ENCODE results near the gene RBM27. TPM values are rescaled to one million over a fixed set of nuclear protein-coding genes. Genes with fewer than 3 reads are reported as not detected.

The RBM27 gene
- total and polyA plus RNA-seq, 2 of the 4 experiments (the other 2 are of a cell fraction): 7.7 to 19.2 TPM

DNA sequence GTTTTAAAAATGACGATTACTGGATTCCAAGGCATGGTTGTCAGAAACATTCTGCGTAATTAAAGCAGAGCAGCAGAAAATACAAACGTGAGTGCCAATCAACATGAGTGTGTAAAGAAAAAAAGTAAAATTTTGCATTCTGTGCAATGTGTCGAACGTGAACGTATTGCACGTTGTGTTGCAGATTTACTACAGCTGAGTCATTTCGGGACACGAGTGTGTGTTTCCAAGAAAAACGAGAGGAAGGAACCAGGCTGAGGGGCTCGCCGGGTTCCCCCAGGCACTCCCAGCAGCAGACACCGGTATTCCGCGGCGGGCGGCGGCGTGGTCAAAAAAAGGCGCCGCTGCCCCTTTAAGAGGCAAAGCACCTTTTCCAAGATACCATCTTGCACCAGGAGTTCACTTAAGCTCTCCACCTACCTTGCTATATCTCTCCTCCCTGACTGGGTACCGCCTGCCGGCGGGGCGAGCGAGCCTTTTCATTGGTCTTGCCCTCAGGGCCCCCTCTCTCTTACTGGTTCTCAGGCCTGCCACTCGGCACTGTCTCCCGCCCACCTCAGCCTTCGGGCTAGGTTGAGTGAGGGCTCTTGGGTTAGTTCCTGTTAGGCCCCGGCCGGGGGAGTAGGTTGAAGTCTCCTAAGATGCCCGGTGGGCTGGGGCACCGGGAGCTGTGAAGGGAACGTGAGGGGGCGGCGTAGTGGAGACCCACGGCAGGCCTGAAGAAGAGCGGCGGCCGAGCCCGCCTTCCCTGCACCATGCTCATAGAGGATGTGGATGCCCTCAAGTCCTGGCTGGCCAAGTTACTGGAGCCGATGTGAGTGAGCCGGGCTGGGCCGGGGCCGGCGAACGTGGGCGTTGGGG is at the start of gene RBM27 (continued):
- TF ChIP-seq, protein P1, sequence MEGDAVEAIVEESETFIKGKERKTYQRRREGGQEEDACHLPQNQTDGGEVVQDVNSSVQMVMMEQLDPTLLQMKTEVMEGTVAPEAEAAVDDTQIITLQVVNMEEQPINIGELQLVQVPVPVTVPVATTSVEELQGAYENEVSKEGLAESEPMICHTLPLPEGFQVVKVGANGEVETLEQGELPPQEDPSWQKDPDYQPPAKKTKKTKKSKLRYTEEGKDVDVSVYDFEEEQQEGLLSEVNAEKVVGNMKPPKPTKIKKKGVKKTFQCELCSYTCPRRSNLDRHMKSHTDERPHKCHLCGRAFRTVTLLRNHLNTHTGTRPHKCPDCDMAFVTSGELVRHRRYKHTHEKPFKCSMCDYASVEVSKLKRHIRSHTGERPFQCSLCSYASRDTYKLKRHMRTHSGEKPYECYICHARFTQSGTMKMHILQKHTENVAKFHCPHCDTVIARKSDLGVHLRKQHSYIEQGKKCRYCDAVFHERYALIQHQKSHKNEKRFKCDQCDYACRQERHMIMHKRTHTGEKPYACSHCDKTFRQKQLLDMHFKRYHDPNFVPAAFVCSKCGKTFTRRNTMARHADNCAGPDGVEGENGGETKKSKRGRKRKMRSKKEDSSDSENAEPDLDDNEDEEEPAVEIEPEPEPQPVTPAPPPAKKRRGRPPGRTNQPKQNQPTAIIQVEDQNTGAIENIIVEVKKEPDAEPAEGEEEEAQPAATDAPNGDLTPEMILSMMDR (conservative IDR thresholded peaks at IDR 0.05; ENCODE audit: low read depth, low read length): no peak
- TF ChIP-seq POLR2A (IDR thresholded peaks at IDR 0.05; ENCODE audit: low read depth, low read length) (peak; percentile 83), CEBPB (IDR thresholded peaks at IDR 0.05; ENCODE audit: low read depth, low read length) (peak; percentile 4; the same call in 1 of the 2 replicates), MAZ (IDR thresholded peaks at IDR 0.05; ENCODE audit: borderline replicate concordance, low read depth, low read length) (peak; percentile 42; the same call in 1 of the 2 replicates), RAD21 (IDR thresholded peaks at IDR 0.05; ENCODE audit: low read length) (no peak), BHLHE40 (IDR thresholded peaks at IDR 0.05; ENCODE audit: low read depth, low read length) (peak; percentile 84), FOS (IDR thresholded peaks at IDR 0.05; ENCODE audit: low read depth, low read length) (peak; percentile 94), MAFK (IDR thresholded peaks at IDR 0.05; ENCODE audit: low read depth, low read length) (no peak), RCOR1 (IDR thresholded peaks at IDR 0.05; ENCODE audit: insufficient replicate concordance, low read length) (no peak), SMC3 (IDR thresholded peaks at IDR 0.05; ENCODE audit: low read depth, low read length) (no peak)

Measured in IMR-90 (cell line).